MM.1S (cell line): ENCODE data around the gene RCE1.

Experiments
- DNase-seq: peaks from one replicate; pipeline ENCODE4 v3.0.0-alpha.2; 2015
- H2AFZ ChIP-seq: fragments of 300-600 bp; sonication (generic); 2 replicates; pipeline ENCODE4 v1.6.0; 2016; ENCODE audit warnings: antibody characterized with exemption, low read length
- H3F3A ChIP-seq: fragments of 300-600 bp; sonication (generic); 2 replicates; pipeline ENCODE4 v1.6.1; 2016; ENCODE audit warnings: mild to moderate bottlenecking, antibody characterized with exemption, low read length, moderate library complexity, mixed read lengths; ENCODE audit not compliant: insufficient read depth
- H3K27ac ChIP-seq: fragments of 300-600 bp; sonication (generic); 2 replicates; pipeline ENCODE4 v1.5.1; 2016; ENCODE audit warnings: mild to moderate bottlenecking, low read length
- H3K27me3 ChIP-seq: fragments of 300-600 bp; sonication (generic); replicated peaks from 2 replicates; pipeline ENCODE4 v1.6.0; 2016; ENCODE audit warnings: low read length; ENCODE audit not compliant: insufficient read depth
- H3K36me3 ChIP-seq: fragments of 300-600 bp; sonication (generic); replicated peaks from 2 replicates; pipeline ENCODE4 v1.6.1; 2016; ENCODE audit warnings: mild to moderate bottlenecking, low read length, mixed read lengths; ENCODE audit not compliant: insufficient read depth
- H3K4me1 ChIP-seq: fragments of 300-600 bp; sonication (generic); 2 replicates; pipeline ENCODE4 v1.6.1; 2016; ENCODE audit warnings: low read length, mixed read lengths
- H3K4me2 ChIP-seq: fragments of 300-600 bp; sonication (generic); 2 replicates; pipeline ENCODE4 v1.6.0; 2016; ENCODE audit warnings: low read depth, low read length
- H3K4me3 ChIP-seq: fragments of 300-600 bp; sonication (generic); 2 replicates; pipeline ENCODE4 v1.5.1; 2016; ENCODE audit warnings: low read length, mixed read lengths
- H3K79me2 ChIP-seq: fragments of 300-600 bp; sonication (generic); 2 replicates; pipeline ENCODE4 v1.6.1; 2016; ENCODE audit warnings: mixed run types, low read length, mixed read lengths
- H3K9ac ChIP-seq: fragments of 300-600 bp; sonication (generic); 2 replicates; pipeline ENCODE4 v1.6.1; 2016; ENCODE audit warnings: low read length, mixed read lengths
- H3K9me2 ChIP-seq: fragments of 300-600 bp; sonication (generic); replicated peaks from 2 replicates; pipeline ENCODE4 v1.6.1; 2016; ENCODE audit warnings: mild to moderate bottlenecking, low read length, mixed read lengths; ENCODE audit not compliant: insufficient read depth
- H3K9me3 ChIP-seq: fragments of 300-600 bp; sonication (generic); replicated peaks from 2 replicates; pipeline ENCODE4 v1.6.1; 2016; ENCODE audit warnings: mild to moderate bottlenecking, low read length, mixed read lengths; ENCODE audit not compliant: insufficient read depth
- H4K20me1 ChIP-seq: fragments of 300-600 bp; sonication (generic); 2 replicates; pipeline ENCODE4 v1.6.1; 2016; ENCODE audit warnings: mild to moderate bottlenecking, low read length, moderate library complexity, mixed read lengths; ENCODE audit not compliant: insufficient read depth
- EZH2 ChIP-seq: fragments of 300-600 bp; sonication (generic); optimal IDR thresholded peaks from 2 replicates; pipeline ENCODE3; 2017; ENCODE audit warnings: low read depth, mild to moderate bottlenecking, antibody characterized with exemption, low read length, mixed read lengths
- EZH2phosphoT487 ChIP-seq: fragments of 300-600 bp; sonication (generic); IDR thresholded peaks from 2 replicates; pipeline ENCODE4 v1.6.1; 2018; ENCODE audit warnings: antibody characterized with exemption, low read length
- TF ChIP-seq, protein P1 (sequence below): fragments of 300-600 bp; sonication (generic); IDR thresholded peaks from 2 replicates; pipeline ENCODE4 v1.5.1; 2016; ENCODE audit warnings: antibody characterized with exemption, low read length, mixed read lengths

Gene RCE1

DNA sequence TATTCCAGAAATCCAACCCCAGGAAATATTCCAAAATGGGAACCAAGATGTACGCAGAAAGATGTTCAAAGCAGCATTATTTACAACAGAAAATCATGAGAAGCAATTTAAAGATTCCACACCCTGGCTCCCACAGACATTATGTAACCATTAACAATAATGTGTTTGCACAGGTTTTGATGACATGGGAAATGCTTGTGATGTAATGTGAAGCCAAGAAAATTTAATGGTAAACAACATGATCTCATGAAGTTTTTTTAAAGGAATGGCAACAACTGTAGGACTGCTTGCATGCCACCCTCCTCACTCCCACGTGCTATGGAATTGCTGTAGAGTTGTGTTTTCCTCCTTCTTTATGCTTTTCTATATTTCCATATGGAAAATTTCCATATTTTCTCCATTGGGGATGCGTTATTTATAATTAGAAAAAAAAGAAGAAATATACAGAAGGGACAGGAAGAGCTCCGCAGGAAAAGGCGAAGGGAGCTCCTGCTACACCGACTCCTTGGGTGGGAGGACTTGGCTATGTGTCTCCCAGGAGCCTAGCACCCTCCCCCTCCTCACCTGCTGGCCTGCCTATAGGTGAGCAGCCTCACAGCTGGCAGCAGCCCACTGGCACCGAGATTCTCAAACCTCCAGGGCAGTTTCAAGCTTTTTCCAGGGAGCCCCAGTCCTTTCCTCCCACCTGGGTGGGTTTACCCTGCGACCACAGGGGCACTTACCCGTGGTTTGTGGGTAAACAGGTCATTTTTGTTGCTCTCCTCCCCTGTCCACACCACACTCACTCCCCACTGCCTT, 34.5 kb downstream of the RCE1 start:
- no peak overlapping the region for H3K27ac ChIP-seq

DNA sequence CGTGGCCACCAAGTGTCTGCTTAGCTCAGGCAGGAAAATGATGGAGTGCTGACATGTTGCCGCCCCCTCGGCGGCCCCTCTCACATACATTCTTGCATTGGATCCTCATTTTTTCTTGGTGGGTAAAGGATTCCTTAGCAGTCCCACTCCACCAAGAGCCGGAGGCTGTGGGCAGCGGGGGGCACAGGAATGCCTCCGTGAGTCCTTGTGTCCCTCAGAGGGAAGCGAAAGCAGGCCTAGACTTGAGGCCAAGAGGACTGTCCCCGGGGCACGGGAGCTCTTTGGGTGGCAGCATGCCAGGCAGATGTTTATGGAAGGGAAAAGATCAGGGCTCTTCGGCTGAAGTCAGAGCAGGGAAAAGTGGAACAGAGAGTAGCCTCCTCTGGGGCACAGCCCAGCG, 35.2 kb downstream of the RCE1 start:
- Histone ChIP-seq H3K27ac (no peak overlapping the region), H3K79me2 (no peaks in the 10 kb centered on the region), H2AFZ (no peak overlapping the region), H3K4me1 (peaks cover 9% of the 10 kb centered on the region), H3F3A (peaks cover 3% of the 10 kb centered on the region; the same call in 1 of the 2 replicates), H3K9ac (no peak overlapping the region), H3K4me3 (no peak overlapping the region), H4K20me1 (no peaks in the 10 kb centered on the region), H3K36me3 (no peaks in the 10 kb centered on the region), H3K27me3 (peaks cover 45% of the 10 kb centered on the region), H3K9me2 (no peaks in the 10 kb centered on the region), H3K4me2 (no peak overlapping the region), H3K9me3 (no peaks in the 10 kb centered on the region)
- no peak for DNase-seq
- TF ChIP-seq, protein P1, sequence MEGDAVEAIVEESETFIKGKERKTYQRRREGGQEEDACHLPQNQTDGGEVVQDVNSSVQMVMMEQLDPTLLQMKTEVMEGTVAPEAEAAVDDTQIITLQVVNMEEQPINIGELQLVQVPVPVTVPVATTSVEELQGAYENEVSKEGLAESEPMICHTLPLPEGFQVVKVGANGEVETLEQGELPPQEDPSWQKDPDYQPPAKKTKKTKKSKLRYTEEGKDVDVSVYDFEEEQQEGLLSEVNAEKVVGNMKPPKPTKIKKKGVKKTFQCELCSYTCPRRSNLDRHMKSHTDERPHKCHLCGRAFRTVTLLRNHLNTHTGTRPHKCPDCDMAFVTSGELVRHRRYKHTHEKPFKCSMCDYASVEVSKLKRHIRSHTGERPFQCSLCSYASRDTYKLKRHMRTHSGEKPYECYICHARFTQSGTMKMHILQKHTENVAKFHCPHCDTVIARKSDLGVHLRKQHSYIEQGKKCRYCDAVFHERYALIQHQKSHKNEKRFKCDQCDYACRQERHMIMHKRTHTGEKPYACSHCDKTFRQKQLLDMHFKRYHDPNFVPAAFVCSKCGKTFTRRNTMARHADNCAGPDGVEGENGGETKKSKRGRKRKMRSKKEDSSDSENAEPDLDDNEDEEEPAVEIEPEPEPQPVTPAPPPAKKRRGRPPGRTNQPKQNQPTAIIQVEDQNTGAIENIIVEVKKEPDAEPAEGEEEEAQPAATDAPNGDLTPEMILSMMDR: no peak
- TF ChIP-seq EZH2phosphoT487: no peak
- TF ChIP-seq EZH2: no peak

More for the DNA sequence above, 34.5 kb downstream of the RCE1 start:
- Histone ChIP-seq H3K9me2 (no peaks in the 10 kb centered on the region), H3K4me1 (peaks cover 9% of the 10 kb centered on the region), H3F3A (peaks cover 3% of the 10 kb centered on the region; the same call in 1 of the 2 replicates), H4K20me1 (no peaks in the 10 kb centered on the region), H3K4me2 (no peak overlapping the region), H3K9me3 (no peaks in the 10 kb centered on the region), H3K4me3 (no peak overlapping the region), H3K9ac (no peak overlapping the region), H3K27me3 (peaks cover 45% of the 10 kb centered on the region), H3K36me3 (no peaks in the 10 kb centered on the region), H3K79me2 (no peaks in the 10 kb centered on the region), H2AFZ (no peak overlapping the region)
- DNase-seq: no peak
- TF ChIP-seq EZH2 (no peak), EZH2phosphoT487 (no peak)
- TF ChIP-seq, protein P1: no peak

DNA sequence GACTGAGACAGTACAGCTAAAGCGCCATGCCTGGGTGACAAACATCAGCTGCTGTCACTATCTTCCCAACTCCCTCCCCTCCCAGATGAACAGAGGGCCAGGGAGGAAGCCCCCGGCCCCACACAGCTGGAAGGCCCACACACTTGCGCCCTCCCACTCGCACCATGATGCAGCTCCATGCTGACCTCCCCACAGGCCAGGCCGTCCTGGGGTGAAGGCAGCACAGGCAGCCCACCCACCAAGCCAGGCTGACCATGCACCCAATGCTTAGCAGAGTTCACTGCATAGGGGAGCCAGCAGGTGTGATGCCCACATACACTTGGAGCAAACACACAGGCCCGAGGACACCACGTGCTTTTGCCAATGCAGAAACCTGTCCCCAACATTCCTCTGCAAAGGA, 35.8 kb downstream of the RCE1 start:
- Histone ChIP-seq H4K20me1 (no peaks in the 10 kb centered on the region), H3F3A (peaks cover 3% of the 10 kb centered on the region; the same call in 1 of the 2 replicates), H3K79me2 (no peaks in the 10 kb centered on the region), H3K4me1 (peaks cover 9% of the 10 kb centered on the region), H3K27me3 (peaks cover 45% of the 10 kb centered on the region), H3K4me2 (no peak overlapping the region), H3K9ac (no peak overlapping the region), H2AFZ (no peak overlapping the region), H3K36me3 (no peaks in the 10 kb centered on the region), H3K9me3 (no peaks in the 10 kb centered on the region), H3K9me2 (no peaks in the 10 kb centered on the region), H3K4me3 (no peak overlapping the region), H3K27ac (no peak overlapping the region)
- DNase-seq: no peak
- TF ChIP-seq EZH2phosphoT487 (no peak), EZH2 (no peak)
- TF ChIP-seq, protein P1: no peak
